ENCODE data around the gene ABHD16B. TPM values are rescaled to one million over a fixed set of nuclear protein-coding genes. Genes with fewer than 3 reads are reported as not detected.

Gene ABHD16B
- total RNA-seq, 4 donors from 2014 or later = not detected

DNA sequence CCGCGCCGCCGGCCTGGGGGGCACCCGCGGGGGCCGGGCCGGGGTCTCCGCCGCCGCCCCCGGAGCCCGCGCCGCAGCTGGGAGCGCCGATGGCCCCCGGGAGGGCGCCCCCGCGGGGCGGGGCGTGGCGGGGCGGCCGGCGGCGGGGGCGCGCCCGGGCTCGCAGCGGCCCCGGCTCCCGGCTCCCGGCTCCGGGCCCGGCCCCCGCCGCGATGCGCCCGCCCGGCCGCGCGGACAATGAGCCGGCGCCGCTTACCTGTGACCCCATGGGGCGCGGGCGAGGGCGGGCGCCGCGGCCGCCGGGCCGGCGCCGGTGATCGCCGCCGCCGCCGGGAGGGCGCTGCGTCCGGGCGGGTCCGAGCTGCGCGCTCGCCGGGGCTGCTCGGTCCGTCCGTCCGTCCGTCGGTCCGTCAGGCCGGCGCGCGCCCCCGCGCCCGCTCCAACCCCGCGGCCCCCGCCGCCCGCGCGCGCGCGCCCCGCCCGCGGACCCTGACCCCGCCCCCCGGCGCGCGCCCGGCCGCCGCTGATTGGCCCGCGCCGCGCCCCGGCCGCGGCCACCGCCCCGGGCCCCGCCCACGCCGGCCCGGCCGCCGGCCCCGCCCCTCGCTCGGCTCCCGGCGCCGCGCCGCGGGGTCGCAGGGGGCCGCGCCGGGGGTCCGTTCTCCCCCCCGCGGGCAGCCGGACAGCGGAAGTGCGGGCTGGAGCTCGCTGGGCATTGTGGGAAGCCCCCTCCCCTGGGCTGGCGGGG lies 30.3 kb upstream of the ABHD16B start, which contains the start of gene ZBTB46:
TSS of gene ZBTB46 (minus strand) at position 424 of the 748 bp plus-strand sequence. CDS start 40,507 bp downstream, outside the sequence.
- H3K27me3 ChIP-seq = peaks cover 0 to 69% (median 0%) of the 10 kb centered on the region in 4 donors
- H3K4me3 ChIP-seq = peak within 1 kb of the TSS; percentile 48 to 84 (median 60)
- peaks cover 27 to 68% (median 27%) of the 10 kb centered on the region in 3 donors for H3K4me1 ChIP-seq
- no peaks in the 10 kb centered on the region for H3K9me3 ChIP-seq
- intact Hi-C loops (cut with DNase I) = no loop called here
- WGBS, 2 donors = no CpG with 5 or more reads among the region's 147 CpGs
- no peak for DNase-seq
- TF ChIP-seq, protein P1, sequence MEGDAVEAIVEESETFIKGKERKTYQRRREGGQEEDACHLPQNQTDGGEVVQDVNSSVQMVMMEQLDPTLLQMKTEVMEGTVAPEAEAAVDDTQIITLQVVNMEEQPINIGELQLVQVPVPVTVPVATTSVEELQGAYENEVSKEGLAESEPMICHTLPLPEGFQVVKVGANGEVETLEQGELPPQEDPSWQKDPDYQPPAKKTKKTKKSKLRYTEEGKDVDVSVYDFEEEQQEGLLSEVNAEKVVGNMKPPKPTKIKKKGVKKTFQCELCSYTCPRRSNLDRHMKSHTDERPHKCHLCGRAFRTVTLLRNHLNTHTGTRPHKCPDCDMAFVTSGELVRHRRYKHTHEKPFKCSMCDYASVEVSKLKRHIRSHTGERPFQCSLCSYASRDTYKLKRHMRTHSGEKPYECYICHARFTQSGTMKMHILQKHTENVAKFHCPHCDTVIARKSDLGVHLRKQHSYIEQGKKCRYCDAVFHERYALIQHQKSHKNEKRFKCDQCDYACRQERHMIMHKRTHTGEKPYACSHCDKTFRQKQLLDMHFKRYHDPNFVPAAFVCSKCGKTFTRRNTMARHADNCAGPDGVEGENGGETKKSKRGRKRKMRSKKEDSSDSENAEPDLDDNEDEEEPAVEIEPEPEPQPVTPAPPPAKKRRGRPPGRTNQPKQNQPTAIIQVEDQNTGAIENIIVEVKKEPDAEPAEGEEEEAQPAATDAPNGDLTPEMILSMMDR (IDR thresholded peaks at IDR 0.05) = no peak
- TF ChIP-seq POLR2A (IDR thresholded peaks at IDR 0.05) = no peak
- H3K27ac ChIP-seq = peak within 1 kb of the TSS; percentile 49 to 83 (median 72)
- H3K36me3 ChIP-seq = no peaks in the 10 kb centered on the region

DNA sequence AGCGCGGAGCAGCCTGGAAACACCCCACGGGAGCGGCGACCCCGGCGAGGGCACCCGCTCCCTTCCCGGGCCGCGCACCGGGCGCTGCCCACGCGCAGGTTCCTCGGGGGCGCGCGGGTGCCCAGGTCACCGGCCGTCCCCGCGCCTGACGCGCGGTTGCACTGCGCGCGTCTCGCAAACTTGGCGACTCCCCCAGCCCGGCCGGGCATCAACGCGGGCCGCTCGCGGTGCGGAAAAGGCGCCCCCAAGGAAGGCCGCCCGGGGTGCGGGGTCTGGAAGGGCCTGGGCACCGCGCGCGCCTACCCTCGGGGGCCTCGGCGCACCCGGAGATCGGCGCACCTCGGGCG lies 29.7 kb upstream of the ABHD16B start:
- DNase-seq = no peak
- Histone ChIP-seq H3K36me3 (no peaks in the 10 kb centered on the region), H3K27ac (peak overlapping the region; percentile 21 to 80 (median 54)), H3K27me3 (peaks cover 0 to 64% (median 0%) of the 10 kb centered on the region in 4 donors), H3K4me3 (peak overlapping the region; percentile 48 to 79 (median 60)), H3K4me1 (peaks cover 27 to 68% (median 27%) of the 10 kb centered on the region in 3 donors), H3K9me3 (no peaks in the 10 kb centered on the region)
- WGBS, 2 donors = 0% methylated on average over 3 of the region's 55 CpGs; no CpG with 5 or more reads in 1 of the 2 donors
- TF ChIP-seq POLR2A (IDR thresholded peaks at IDR 0.05) = no peak
- TF ChIP-seq, protein P1 (IDR thresholded peaks at IDR 0.05) = no peak
- intact Hi-C loops (cut with DNase I) = no loop called here

DNA sequence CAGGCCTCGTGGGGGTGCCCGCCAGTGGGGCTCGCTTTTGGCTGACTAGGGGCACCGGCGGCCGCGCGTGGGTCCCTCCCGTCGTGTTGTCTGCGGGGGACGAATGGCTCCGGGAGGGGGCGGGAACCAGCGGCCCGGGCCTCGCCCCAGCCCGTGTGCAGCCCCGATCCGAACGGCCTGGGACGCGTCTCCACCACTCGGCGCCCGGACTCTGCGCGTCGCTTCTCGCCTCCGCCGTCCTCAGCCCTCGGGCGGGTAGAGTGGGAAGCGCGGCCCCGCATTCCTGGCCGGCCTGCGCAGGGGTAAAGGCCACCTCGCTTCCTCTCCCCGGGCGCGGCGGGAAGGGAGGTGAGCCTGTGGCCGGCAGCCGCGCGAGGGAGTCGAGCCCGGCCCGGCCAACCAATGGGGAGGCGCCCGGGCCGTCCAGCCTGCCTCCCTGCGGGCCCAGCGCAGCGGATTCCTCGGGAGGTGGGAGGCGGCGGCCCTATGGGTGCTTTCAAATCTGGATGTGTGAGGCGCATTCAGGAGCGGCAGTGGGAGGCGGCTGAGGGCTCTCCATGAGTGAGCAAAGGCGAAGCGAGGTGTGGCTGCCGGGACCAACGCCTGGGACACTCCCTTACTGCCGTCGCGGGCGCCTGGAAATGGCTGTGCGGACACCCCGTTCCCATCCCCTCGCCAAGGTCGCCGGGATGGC lies 29.2 kb upstream of the ABHD16B start:
- no peaks in the 10 kb centered on the region for H3K9me3 ChIP-seq
- intact Hi-C loops (cut with DNase I) = no loop called here
- no peak for TF ChIP-seq POLR2A (IDR thresholded peaks at IDR 0.05)
- TF ChIP-seq, protein P1 (IDR thresholded peaks at IDR 0.05) = no peak
- WGBS, 2 donors = no CpG with 5 or more reads among the region's 76 CpGs
- peaks cover 27 to 63% (median 27%) of the 10 kb centered on the region in 3 donors for H3K4me1 ChIP-seq
- H3K4me3 ChIP-seq = peak overlapping the region; percentile 48 to 79 (median 60)
- DNase-seq = no peak
- peak overlapping the region; percentile 21 to 80 (median 54) for H3K27ac ChIP-seq
- no peaks in the 10 kb centered on the region for H3K36me3 ChIP-seq
- H3K27me3 ChIP-seq = peaks cover 0 to 58% (median 0%) of the 10 kb centered on the region in 4 donors

DNA sequence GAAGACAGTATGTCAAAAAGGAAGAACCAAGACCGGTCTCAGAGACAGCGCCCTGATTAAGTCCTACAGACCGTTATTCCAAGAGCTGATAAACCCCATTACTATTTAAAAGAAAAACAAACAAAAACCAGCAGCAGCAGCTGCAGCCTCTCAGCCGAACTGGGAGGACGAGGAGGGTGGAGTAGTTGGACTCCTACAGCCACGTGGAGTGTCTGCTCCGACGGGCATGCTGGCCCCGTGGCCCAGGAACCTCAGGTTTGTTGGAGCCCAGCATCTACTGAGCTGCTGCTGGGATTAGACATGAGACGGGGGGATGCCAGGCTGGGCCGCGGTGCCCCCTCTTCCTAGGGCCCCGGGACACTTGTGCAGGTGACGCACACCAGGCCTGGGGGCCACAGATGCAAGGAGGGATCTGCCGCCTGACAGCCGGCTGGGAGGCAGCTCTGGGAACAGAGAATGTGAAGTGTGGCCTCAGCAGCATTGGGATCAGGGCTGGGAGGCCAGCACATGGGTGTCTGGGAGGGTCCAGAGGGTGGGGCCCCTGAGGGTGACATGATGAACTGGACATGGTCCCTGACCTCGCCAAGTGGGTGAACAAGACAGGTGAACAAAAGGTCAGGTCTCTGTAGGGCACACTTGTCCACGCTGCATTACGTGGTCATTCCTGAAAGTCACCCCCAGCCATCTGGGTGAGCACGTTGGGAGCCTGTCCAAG lies 27.4 kb upstream of the ABHD16B start:
- H3K4me1 ChIP-seq = peaks cover 20 to 58% (median 27%) of the 10 kb centered on the region in 3 donors
- 64 to 74% methylated on average over 10 to 18 of the region's 20 CpGs for WGBS, 2 donors

More for the DNA sequence above, 27.4 kb upstream of the ABHD16B start:
- Histone ChIP-seq H3K36me3 (no peaks in the 10 kb centered on the region), H3K4me3 (no peak overlapping the region), H3K27ac (peak overlapping the region in 3 of 4 donors; percentile 61 to 86 (median 80)), H3K9me3 (no peaks in the 10 kb centered on the region), H3K27me3 (peaks cover 0 to 46% (median 0%) of the 10 kb centered on the region in 4 donors)
- TF ChIP-seq, protein P1 (IDR thresholded peaks at IDR 0.05) = no peak
- TF ChIP-seq POLR2A (IDR thresholded peaks at IDR 0.05) = no peak
- intact Hi-C loops (cut with DNase I) = no loop called here
- DNase-seq = no peak
